ENCODE data around the gene SLC27A5. TPM values are rescaled to one million over a fixed set of nuclear protein-coding genes. Genes with fewer than 3 reads are reported as not detected.

The SLC27A5 gene
- total and polyA plus RNA-seq, 9 of the 15 experiments (the other 6 are each of a cell fraction or from before 2014, with no cell fraction given): 42.2 to 318 (median 64.7) TPM

- TF ChIP-seq ZNF609 (CRISPR knock-in tag; IDR thresholded peaks at IDR 0.05; ENCODE audit: borderline replicate concordance): no peak
- TF ChIP-seq GATAD2B (IDR thresholded peaks at IDR 0.05; ENCODE audit: borderline replicate concordance): no peak
- no peak for TF ChIP-seq ZNF780A (CRISPR knock-in tag; IDR thresholded peaks at IDR 0.05)
- TF ChIP-seq TRIM28 (IDR thresholded peaks at IDR 0.05): no peak
- TF ChIP-seq TARDBP (IDR thresholded peaks at IDR 0.05): no peak
- peak; percentile 82 for TF ChIP-seq RFX1 (IDR thresholded peaks at IDR 0.05)
- no peak for TF ChIP-seq ZBTB7A (IDR thresholded peaks at IDR 0.05; ENCODE audit: borderline replicate concordance, control insufficient read depth, low read depth, low read length)
- TF ChIP-seq CBX2 (IDR thresholded peaks at IDR 0.05; ENCODE audit: insufficient read depth, low read length, poor library complexity, severe bottlenecking): no peak
- TF ChIP-seq RAD51 (IDR thresholded peaks at IDR 0.05; ENCODE audit: borderline replicate concordance, low read depth): no peak
- no peak for TF ChIP-seq MGA (IDR thresholded peaks at IDR 0.05)
- no peak for TF ChIP-seq ZNF274 (IDR thresholded peaks at IDR 0.05; ENCODE audit: borderline replicate concordance, low read depth, low read length)
- TF ChIP-seq LEF1 (IDR thresholded peaks at IDR 0.05): no peak
- peak; percentile 71 for TF ChIP-seq ATF7 (IDR thresholded peaks at IDR 0.05)
These were observed 47.0 kb upstream of the SLC27A5 start (continued) for GRCh38 chr19:58558623-58559274.

Data from K562 (cell line).